K562 treated with DMSO at 1 percent for 24 hours (cell line): ENCODE results near the gene SMIM5. TPM values are rescaled to one million over a fixed set of nuclear protein-coding genes. Genes with fewer than 3 reads are reported as not detected.

Experiments used
- total RNA-seq: library from RNA; unstranded; fragments of 300-600 nt; gene quantifications from 2 replicates; pipeline ENCODE4 v1.2.3, GENCODE V29; 2022; ENCODE audit warnings: low read depth; ENCODE audit not compliant: insufficient read depth

SMIM5 gene
- total RNA-seq: 0.06 TPM in 1 of 2 replicates, not detected in the other

GRCh38 chr17:75632863-75633485 lies at the start of gene SMIM5:
Gene SMIM5, plus strand, starts transcription at chr17:75633434. Its CDS starts 6,768 bp downstream, at chr17:75640202.

GRCh38 chr17:75587675-75588595 lies 45.3 kb upstream of the SMIM5 start, which contains the start of gene MYO15B:
Gene MYO15B, plus strand, starts transcription at chr17:75587800. Its CDS starts 258 bp downstream, at chr17:75588058.

DNA sequence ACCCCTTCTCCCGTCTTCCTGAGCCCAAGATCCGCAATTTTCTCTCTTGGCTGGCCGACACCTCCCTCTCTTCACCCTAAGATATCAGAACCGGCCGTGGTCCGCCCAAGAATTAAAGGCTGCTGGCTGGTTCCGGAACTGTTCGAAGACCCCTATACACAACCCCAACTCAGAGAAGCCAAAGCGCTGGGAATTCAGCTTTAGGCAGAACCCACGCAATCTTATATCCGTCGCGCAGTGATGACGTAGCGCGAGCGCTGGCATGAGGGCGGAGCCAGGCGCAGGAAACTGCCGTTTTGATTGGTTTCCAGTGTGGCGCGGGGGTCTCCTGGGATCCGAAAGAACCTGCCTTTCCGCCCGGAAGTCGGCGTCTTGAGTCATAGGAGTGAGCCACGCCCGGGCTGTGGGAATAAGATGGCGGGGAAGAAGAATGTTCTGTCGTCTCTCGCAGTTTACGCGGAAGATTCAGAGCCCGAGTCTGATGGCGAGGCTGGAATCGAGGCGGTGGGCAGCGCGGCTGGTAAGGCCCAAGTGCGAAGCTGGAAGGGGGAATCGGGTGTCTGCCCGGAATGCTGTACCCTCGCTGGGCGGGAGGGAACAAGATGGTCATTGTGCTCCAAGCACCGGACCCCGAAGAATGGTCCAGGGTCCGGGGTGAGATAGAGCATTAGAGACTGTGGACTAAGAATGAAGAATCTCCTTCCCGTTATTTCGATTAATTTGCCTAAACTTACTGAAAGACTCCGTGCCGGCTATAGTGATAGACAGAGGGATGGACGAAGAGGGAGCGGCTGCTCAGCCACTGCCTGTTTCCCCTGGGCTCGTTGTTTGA lies 33.9 kb downstream of the SMIM5 start, which contains the start of the genes RECQL5 and SAP30BP:
RECQL5 (minus strand) TSS at position 196 of the 832 bp plus-strand sequence. CDS start 597 bp downstream, outside the sequence.
SAP30BP (plus strand) TSS at position 380 of the 832 bp plus-strand sequence; CDS start at position 415, 35 bp downstream.

Other genes with a start within 250 kb of the SMIM5 start
- gene GRB2, start 227.8 kb upstream of the SMIM5 start, total RNA-seq: 105 and 109 TPM in 2 replicates
- 46.2 and 54.0 TPM in 2 replicates for gene TMEM94, start 176.8 kb upstream of the SMIM5 start, total RNA-seq
- gene CASKIN2, start 117.9 kb upstream of the SMIM5 start, total RNA-seq: 7.8 and 9.1 TPM in 2 replicates
- 35.8 and 49.7 TPM in 2 replicates for gene TSEN54, start 116.9 kb upstream of the SMIM5 start, total RNA-seq
- gene LLGL2, start 107.7 kb upstream of the SMIM5 start, total RNA-seq: 36.0 and 45.7 TPM in 2 replicates
- gene MYO15B, start 45.6 kb upstream of the SMIM5 start, total RNA-seq: 0.79 and 3.9 TPM in 2 replicates
- 24.5 and 26.8 TPM in 2 replicates for gene RECQL5, start 33.7 kb downstream of the SMIM5 start, total RNA-seq
- gene SAP30BP, start 33.9 kb downstream of the SMIM5 start, total RNA-seq: 50.7 and 61.1 TPM in 2 replicates
- gene ITGB4, start 88.0 kb downstream of the SMIM5 start, total RNA-seq: 2.5 and 3.3 TPM in 2 replicates
- 95.1 and 125 TPM in 2 replicates for gene GALK1, start 131.8 kb downstream of the SMIM5 start, total RNA-seq
- 36.8 and 38.4 TPM in 2 replicates for gene UNK, start 151.4 kb downstream of the SMIM5 start, total RNA-seq
- 102 and 135 TPM in 2 replicates for gene UNC13D, start 211.0 kb downstream of the SMIM5 start, total RNA-seq
- gene WBP2, start 221.9 kb downstream of the SMIM5 start, total RNA-seq: 185 and 188 TPM in 2 replicates
- gene TRIM47, start 245.1 kb downstream of the SMIM5 start, total RNA-seq: 3.8 and 5.8 TPM in 2 replicates